Left lung (tissue), 10 donors: ENCODE results near the gene MROH9. TPM values are rescaled to one million over a fixed set of nuclear protein-coding genes. Genes with fewer than 3 reads are reported as not detected.
A peak's percentile ranks its signal among the peaks of the same experiment; 100 is the strongest.

ENCODE experiments used
- ATAC-seq: fragments of 200-7000 bp; cut with Tn5 transposase; one replicate; pipeline ENCODE4 v1.9.1; 2020; ENCODE audit warnings: moderate library complexity
- DNase-seq, 4 donors: peaks; one replicate each; pipeline ENCODE4 v3.0.0-alpha.2; 2013 to 2020
- H3K27ac ChIP-seq, 2 donors: fragments of 200-600 bp; sonication (generic) in 1 of 2; one replicate each; pipeline versions ENCODE4 v1.5.0 to v1.8.0; 2020 to 2021
- H3K27me3 ChIP-seq, 2 donors: fragments of 200-600 bp; sonication (generic) in 1 of 2; one replicate each; pipeline versions ENCODE4 v1.5.0 to v1.8.0; 2020 to 2021
- H3K36me3 ChIP-seq, 2 donors: fragments of 200-600 bp; sonication (generic) in 1 of 2; one replicate each; pipeline versions ENCODE4 v1.5.0 to v1.8.0; 2020 to 2021
- H3K4me1 ChIP-seq, 2 donors: fragments of 200-600 bp; one replicate each; pipeline ENCODE4 v1.8.0; 2021
- H3K4me3 ChIP-seq, 2 donors: fragments of 200-600 bp; sonication (generic) in 1 of 2; one replicate each; pipeline versions ENCODE4 v1.5.0 to v1.8.0; 2020 to 2021; ENCODE audit warnings: mild to moderate bottlenecking in 1 of 2
- H3K9me3 ChIP-seq, 2 donors: fragments of 200-600 bp; sonication (generic) in 1 of 2; one replicate each; pipeline versions ENCODE4 v1.5.0 to v1.8.0; 2020 to 2021
- CTCF ChIP-seq, 2 donors: fragments of 200-600 bp; sonication (generic) in 1 of 2; IDR thresholded peaks; one replicate each; pipeline versions ENCODE4 v1.5.0 to v1.8.0; 2021; ENCODE audit warnings: antibody characterized with exemption in 2 of 2
- intact Hi-C, 2 donors: fragments of 100-400 bp; cut with DNase I; formaldehyde crosslinking; loops; one replicate each; pipeline versions ENCODE4 v1.11.2 to v1.14.2; 2022
- polyA plus RNA-seq, 6 donors: library from polyadenylated mRNA; unstranded; fragments of 120-200 nt; gene quantifications; one replicate each; pipeline ENCODE4 v1.2.1, GENCODE V29; 2013; ENCODE audit not compliant: insufficient read length in 6 of 6
- total RNA-seq, 2 donors: library from RNA; stranded (reverse); fragmentation: NEBNext Ultra II Directional; extraction: Animal tissue kit (Norgen Biotek cat#: 25700); gene quantifications; one replicate each; pipeline ENCODE4 v1.2.1, GENCODE V29; 2021
- donor health status: DM: no; HTN: yes; CAD: no.
- donor health status: DM: no; HTN: no; CAD: no.

Gene MROH9
- total and polyA plus RNA-seq, 8 donors: 0.08 to 1.6 (median 0.84) TPM; not detected in 1

- intact Hi-C loops: loop anchor here in 1 of 2 donors (10.0 kb wide), 1 partner anchor 140 kb away; no protein-coding TSS in a partner anchor
- Histone ChIP-seq H3K27ac (no peak overlapping the region), H3K36me3 (no peaks in the 10 kb centered on the region), H3K4me1 (peaks cover 0 to 7% of the 10 kb centered on the region in 2 donors), H3K27me3 (no peaks in the 10 kb centered on the region), H3K4me3 (no peak overlapping the region), H3K9me3 (no peaks in the 10 kb centered on the region)
- TF ChIP-seq CTCF (IDR thresholded peaks at IDR 0.05): no peak
- no peak for ATAC-seq
- no peak for DNase-seq
These were observed 149.5 kb downstream of the MROH9 start for GRCh38 chr1:171084870-171085269.

GRCh38 chr1:171087896-171088295, 152.6 kb downstream of the MROH9 start:
- no peaks in the 10 kb centered on the region for H3K36me3 ChIP-seq

GRCh38 chr1:171090604-171091003, 155.3 kb downstream of the MROH9 start, which contains the start of gene FMO3:
Gene FMO3 (plus strand): TSS chr1:171090905. CDS start chr1:171092659, 1,754 bp downstream.
- ATAC-seq (no peak), DNase-seq (no peak)
- no peak for TF ChIP-seq CTCF (IDR thresholded peaks at IDR 0.05)
- Histone ChIP-seq H3K9me3 (no peaks in the 10 kb centered on the region), H3K36me3 (no peaks in the 10 kb centered on the region), H3K27me3 (no peaks in the 10 kb centered on the region), H3K4me3 (no peak within 1 kb of the TSS), H3K4me1 (no peaks in the 10 kb centered on the region), H3K27ac (no peak within 1 kb of the TSS)
- intact Hi-C loops: no loop called here

More at GRCh38 chr1:171087896-171088295, 152.6 kb downstream of the MROH9 start:
- no peaks in the 10 kb centered on the region for H3K9me3 ChIP-seq
- H3K27me3 ChIP-seq: no peaks in the 10 kb centered on the region
- DNase-seq: no peak
- no peak for ATAC-seq
- no peak overlapping the region for H3K4me3 ChIP-seq
- intact Hi-C loops: loop anchor here in 1 of 2 donors (10.0 kb wide), 1 partner anchor 137 kb away; no protein-coding TSS in a partner anchor
- TF ChIP-seq CTCF (IDR thresholded peaks at IDR 0.05): no peak
- H3K4me1 ChIP-seq: no peaks in the 10 kb centered on the region
- no peak overlapping the region for H3K27ac ChIP-seq

- ATAC-seq: no peak
- Histone ChIP-seq H3K36me3 (no peaks in the 10 kb centered on the region), H3K4me3 (no peak overlapping the region), H3K9me3 (no peaks in the 10 kb centered on the region), H3K27me3 (no peaks in the 10 kb centered on the region), H3K4me1 (no peaks in the 10 kb centered on the region), H3K27ac (no peak overlapping the region)
- TF ChIP-seq CTCF (IDR thresholded peaks at IDR 0.05): no peak
- intact Hi-C loops: no loop called here
- DNase-seq: no peak
These were observed 168.5 kb downstream of the MROH9 start for GRCh38 chr1:171103862-171104261.

GRCh38 chr1:171107262-171107940, 172.1 kb downstream of the MROH9 start:
- no peak for TF ChIP-seq CTCF (IDR thresholded peaks at IDR 0.05)
- DNase-seq (peak in 1 of 4 donors; percentile 48), ATAC-seq (no peak)
- Histone ChIP-seq H3K27me3 (no peaks in the 10 kb centered on the region), H3K27ac (no peak overlapping the region), H3K4me3 (no peak overlapping the region), H3K4me1 (no peaks in the 10 kb centered on the region), H3K36me3 (no peaks in the 10 kb centered on the region), H3K9me3 (no peaks in the 10 kb centered on the region)
- intact Hi-C loops: no loop called here
